Measurements from ENCODE around the gene FOXP1.
"Not testable (repeated sequence)": the region's sequence is repeated elsewhere in the genome, so short reads cannot be mapped to it uniquely, and the experiment has no call there.

The FOXP1 gene

DNA sequence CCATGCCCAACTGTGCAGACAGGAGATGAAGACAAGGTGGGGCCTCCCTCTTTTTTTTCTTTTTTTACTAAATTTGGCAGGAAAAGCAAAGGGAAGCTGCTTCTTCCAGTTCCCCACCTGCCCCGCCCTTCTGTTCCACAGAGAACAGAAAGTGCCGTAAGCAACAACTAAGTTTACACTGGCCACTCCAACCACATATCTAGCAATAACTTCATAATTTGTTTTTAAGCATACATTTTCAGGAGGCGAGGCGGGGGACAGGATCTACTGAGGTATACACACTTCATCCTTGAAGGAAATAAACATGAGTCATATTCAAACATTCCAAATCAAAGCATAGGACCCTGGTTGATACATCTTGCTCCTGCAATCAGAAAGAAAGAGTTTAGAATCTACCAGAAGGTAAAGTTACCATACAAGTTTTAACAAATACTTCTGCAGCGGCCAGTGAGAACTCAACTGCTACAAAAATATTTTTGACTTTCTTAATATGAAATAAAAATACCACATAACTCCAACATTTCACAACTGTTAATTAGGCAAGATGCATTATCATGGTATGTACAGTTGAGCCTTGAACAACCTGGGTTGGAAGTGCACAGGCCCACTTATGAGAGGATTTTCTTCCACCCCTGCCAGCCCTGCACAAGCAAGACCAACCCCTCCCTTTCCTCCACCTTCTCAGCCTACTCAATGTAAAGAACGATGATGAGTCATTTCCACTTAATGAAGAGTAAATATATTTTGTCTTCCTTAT is 50.7 kb downstream of the FOXP1 start:
- WGBS (ENCODE audit: extremely low coverage, insufficient coverage, insufficient read length) = no CpG with 5 or more reads among the region's 6 CpGs
- Histone ChIP-seq H4K12ac (ENCODE audit: low read depth, low read length) (no peak overlapping the region), H3K79me1 (ENCODE audit: low read length) (peaks cover 6% of the 10 kb centered on the region), H3K79me2 (ENCODE audit: control insufficient read depth, insufficient read depth, low read length, poor library complexity) (no peaks in the 10 kb centered on the region), H3K14ac (ENCODE audit: low read length) (no peak overlapping the region), H2BK5ac (ENCODE audit: low read depth, low read length, poor library complexity) (no peak overlapping the region), H3K27ac (ENCODE audit: low read depth, low read length) (no peak overlapping the region), H3K27me3 (ENCODE audit: insufficient read depth, low read length) (no peaks in the 10 kb centered on the region), H4K8ac (ENCODE audit: low read depth, low read length) (no peak overlapping the region), H3K9ac (ENCODE audit: low read length) (no peak overlapping the region), H3K23ac (ENCODE audit: low read length) (no peak overlapping the region), H3K18ac (ENCODE audit: low read length) (no peak overlapping the region), H3K4me3 (ENCODE audit: low read depth, low read length) (no peak overlapping the region), H3K4me1 (ENCODE audit: control insufficient read depth in 1 of 2, insufficient read depth in 2 of 2, low read length in 2 of 2) (peaks cover 4 to 14% of the 10 kb centered on the region in 2 experiments), H2BK12ac (ENCODE audit: low read length) (no peak overlapping the region), H4K91ac (ENCODE audit: low read depth, low read length) (no peak overlapping the region), H2AFZ (ENCODE audit: insufficient read depth, low read length, poor library complexity) (no peak overlapping the region), H3K4ac (ENCODE audit: low read depth, low read length) (no peak overlapping the region), H2BK120ac (ENCODE audit: insufficient read depth, low read length, poor library complexity) (no peak overlapping the region), H2AK5ac (ENCODE audit: low read length) (no peak overlapping the region), H3K36me3 (ENCODE audit: control insufficient read depth in 1 of 2, insufficient read depth in 2 of 2, low read length in 2 of 2) (no peaks in the 10 kb centered on the region), H3K4me2 (ENCODE audit: low read length) (no peak overlapping the region), H3K9me3 (ENCODE audit: insufficient read depth, low read depth, low read length) (no peaks in the 10 kb centered on the region)
- DNase-seq = peak; percentile 25 to 80

DNA sequence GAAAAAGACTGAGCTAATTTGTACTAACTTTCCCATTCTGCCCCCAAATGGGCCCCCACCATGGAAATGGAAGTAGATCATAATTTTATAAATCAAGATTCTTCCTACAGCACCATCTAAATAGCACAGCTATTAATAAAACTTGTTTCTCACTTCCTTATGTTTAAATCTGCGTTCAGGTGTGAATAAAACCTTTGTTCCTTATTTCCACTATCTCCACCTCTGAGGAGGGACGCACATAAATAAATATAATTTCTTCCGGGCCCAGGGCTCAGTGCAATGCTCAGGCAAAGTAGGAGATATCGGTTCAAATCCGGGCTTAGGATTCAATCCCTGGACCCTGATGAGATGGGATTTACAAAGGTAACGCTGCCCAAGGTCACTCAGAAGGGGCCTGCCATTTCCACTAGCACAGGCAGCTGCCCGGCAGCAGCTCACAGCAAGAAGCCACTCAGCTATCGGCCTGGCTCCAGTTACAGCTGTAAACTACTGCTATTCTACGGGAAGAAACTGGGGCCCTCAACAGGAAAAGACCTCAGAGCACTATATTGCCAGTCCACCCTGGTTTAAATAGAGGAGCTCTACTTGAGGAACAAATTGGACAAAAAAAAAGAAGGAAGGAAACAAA is 52.5 kb downstream of the FOXP1 start:
- Histone ChIP-seq H4K8ac (ENCODE audit: low read depth, low read length) (no peak overlapping the region), H2AK5ac (ENCODE audit: low read length) (no peak overlapping the region), H4K12ac (ENCODE audit: low read depth, low read length) (no peak overlapping the region), H3K4ac (ENCODE audit: low read depth, low read length) (no peak overlapping the region), H3K4me1 (ENCODE audit: control insufficient read depth in 1 of 2, insufficient read depth in 2 of 2, low read length in 2 of 2) (peaks cover 0 to 6% of the 10 kb centered on the region in 2 experiments), H3K14ac (ENCODE audit: low read length) (no peak overlapping the region), H3K27me3 (ENCODE audit: insufficient read depth, low read length) (no peaks in the 10 kb centered on the region), H3K4me2 (ENCODE audit: low read length) (no peak overlapping the region), H2BK12ac (ENCODE audit: low read length) (no peak overlapping the region), H3K23ac (ENCODE audit: low read length) (no peak overlapping the region), H3K79me1 (ENCODE audit: low read length) (peaks cover 2% of the 10 kb centered on the region), H3K18ac (ENCODE audit: low read length) (no peak overlapping the region), H2AFZ (ENCODE audit: insufficient read depth, low read length, poor library complexity) (no peak overlapping the region), H3K9ac (ENCODE audit: low read length) (no peak overlapping the region), H4K91ac (ENCODE audit: low read depth, low read length) (no peak overlapping the region), H3K79me2 (ENCODE audit: control insufficient read depth, insufficient read depth, low read length, poor library complexity) (no peaks in the 10 kb centered on the region), H3K9me3 (ENCODE audit: insufficient read depth, low read depth, low read length) (no peaks in the 10 kb centered on the region), H3K4me3 (ENCODE audit: low read depth, low read length) (no peak overlapping the region), H3K27ac (ENCODE audit: low read depth, low read length) (no peak overlapping the region), H3K36me3 (ENCODE audit: control insufficient read depth in 1 of 2, insufficient read depth in 2 of 2, low read length in 2 of 2) (no peaks in the 10 kb centered on the region), H2BK120ac (ENCODE audit: insufficient read depth, low read length, poor library complexity) (no peak overlapping the region), H2BK5ac (ENCODE audit: low read depth, low read length, poor library complexity) (no peak overlapping the region)
- WGBS (ENCODE audit: extremely low coverage, insufficient coverage, insufficient read length) = no CpG with 5 or more reads among the region's 9 CpGs
- DNase-seq = no peak

DNA sequence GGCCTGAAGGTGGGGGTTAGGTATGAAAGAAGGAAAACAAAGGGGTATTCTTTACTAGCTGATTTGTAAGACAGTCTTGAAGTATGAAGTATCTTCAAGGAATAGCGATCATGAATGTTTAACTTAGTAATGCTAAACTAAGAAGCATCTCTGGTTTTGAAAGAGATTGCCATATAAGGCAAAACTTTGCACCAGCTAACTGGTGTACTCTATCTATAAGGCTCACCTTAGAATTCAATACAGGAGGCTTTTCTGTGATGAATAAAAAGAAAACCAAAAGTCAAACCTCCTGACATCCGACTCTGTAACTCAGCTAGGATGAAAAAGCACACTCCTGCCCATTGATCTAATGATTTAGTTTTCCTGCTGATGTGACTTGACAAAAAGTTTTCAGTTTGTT is 54.7 kb downstream of the FOXP1 start:
- Histone ChIP-seq H3K4me3 (ENCODE audit: low read depth, low read length) (no peak overlapping the region), H3K79me1 (ENCODE audit: low read length) (peaks cover 2% of the 10 kb centered on the region), H2AK5ac (ENCODE audit: low read length) (no peak overlapping the region), H3K79me2 (ENCODE audit: control insufficient read depth, insufficient read depth, low read length, poor library complexity) (no peaks in the 10 kb centered on the region), H3K27me3 (ENCODE audit: insufficient read depth, low read length) (no peaks in the 10 kb centered on the region), H4K8ac (ENCODE audit: low read depth, low read length) (no peak overlapping the region), H3K4me1 (ENCODE audit: control insufficient read depth in 1 of 2, insufficient read depth in 2 of 2, low read length in 2 of 2) (peaks cover 0 to 11% of the 10 kb centered on the region in 2 experiments), H4K91ac (ENCODE audit: low read depth, low read length) (no peak overlapping the region), H2AFZ (ENCODE audit: insufficient read depth, low read length, poor library complexity) (no peak overlapping the region), H3K4ac (ENCODE audit: low read depth, low read length) (no peak overlapping the region), H3K14ac (ENCODE audit: low read length) (no peak overlapping the region), H3K9me3 (ENCODE audit: insufficient read depth, low read depth, low read length) (no peaks in the 10 kb centered on the region), H3K36me3 (ENCODE audit: control insufficient read depth in 1 of 2, insufficient read depth in 2 of 2, low read length in 2 of 2) (no peaks in the 10 kb centered on the region), H2BK5ac (ENCODE audit: low read depth, low read length, poor library complexity) (no peak overlapping the region), H3K23ac (ENCODE audit: low read length) (no peak overlapping the region), H3K27ac (ENCODE audit: low read depth, low read length) (no peak overlapping the region), H3K18ac (ENCODE audit: low read length) (no peak overlapping the region), H2BK120ac (ENCODE audit: insufficient read depth, low read length, poor library complexity) (no peak overlapping the region), H4K12ac (ENCODE audit: low read depth, low read length) (no peak overlapping the region), H3K4me2 (ENCODE audit: low read length) (no peak overlapping the region), H2BK12ac (ENCODE audit: low read length) (no peak overlapping the region), H3K9ac (ENCODE audit: low read length) (no peak overlapping the region)
- WGBS (ENCODE audit: extremely low coverage, insufficient coverage, insufficient read length) = no CpG with 5 or more reads among the region's 2 CpGs
- DNase-seq = no peak

DNA sequence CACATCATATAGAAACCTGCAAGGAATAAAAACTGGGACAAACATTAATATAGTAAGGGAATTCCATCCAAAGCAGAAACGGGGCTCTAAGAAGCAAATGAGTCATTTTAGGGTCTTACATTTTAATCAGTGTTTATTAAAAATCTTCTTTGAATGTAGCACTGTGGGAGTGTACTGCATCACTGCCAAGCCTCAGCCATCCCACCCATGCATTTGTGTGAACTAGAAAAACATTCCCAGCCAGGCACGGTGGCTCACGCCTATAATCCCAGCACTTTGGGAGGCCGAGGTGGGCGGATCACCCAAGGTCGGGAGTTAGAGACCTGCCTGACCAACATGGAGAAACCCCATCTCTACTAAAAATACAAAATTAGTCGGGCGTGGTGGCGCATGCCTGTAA is 57.1 kb downstream of the FOXP1 start:
- not testable (repeated sequence) for H3K27me3 ChIP-seq (ENCODE audit: insufficient read depth, low read length); H3K4ac ChIP-seq (ENCODE audit: low read depth, low read length); H3K14ac ChIP-seq (ENCODE audit: low read length); H4K91ac ChIP-seq (ENCODE audit: low read depth, low read length); H3K4me3 ChIP-seq (ENCODE audit: low read depth, low read length); H3K27ac ChIP-seq (ENCODE audit: low read depth, low read length); H3K23ac ChIP-seq (ENCODE audit: low read length); H3K9ac ChIP-seq (ENCODE audit: low read length); H3K36me3 ChIP-seq (ENCODE audit: control insufficient read depth in 1 of 2, insufficient read depth in 2 of 2, low read length in 2 of 2); H2BK5ac ChIP-seq (ENCODE audit: low read depth, low read length, poor library complexity); H3K79me2 ChIP-seq (ENCODE audit: control insufficient read depth, insufficient read depth, low read length, poor library complexity); H4K8ac ChIP-seq (ENCODE audit: low read depth, low read length); H3K4me2 ChIP-seq (ENCODE audit: low read length); DNase-seq; H2BK120ac ChIP-seq (ENCODE audit: insufficient read depth, low read length, poor library complexity); H2BK12ac ChIP-seq (ENCODE audit: low read length); H3K18ac ChIP-seq (ENCODE audit: low read length); H3K79me1 ChIP-seq (ENCODE audit: low read length); H2AK5ac ChIP-seq (ENCODE audit: low read length); H4K12ac ChIP-seq (ENCODE audit: low read depth, low read length); H2AFZ ChIP-seq (ENCODE audit: insufficient read depth, low read length, poor library complexity); H3K9me3 ChIP-seq (ENCODE audit: insufficient read depth, low read depth, low read length)
- H3K4me1 ChIP-seq (ENCODE audit: control insufficient read depth in 1 of 2, insufficient read depth in 2 of 2, low read length in 2 of 2) = peaks cover 2 to 16% of the 10 kb centered on the region in 2 experiments
- no CpG with 5 or more reads among the region's 9 CpGs for WGBS (ENCODE audit: extremely low coverage, insufficient coverage, insufficient read length)

Data from trophoblast cell (in vitro differentiated cells and primary cell).